Calu3 (cell line): Measurements from ENCODE around the gene RAB11FIP4. TPM values are rescaled to one million over a fixed set of nuclear protein-coding genes. Genes with fewer than 3 reads are reported as not detected.

ENCODE experiments used
- BruUV-seq: library from RNA; stranded (reverse); fragments of 400-500 nt; replicated peaks from 2 replicates; lab custom pipeline; 2021; lab: Mats Ljungman, UMichigan
- CTCF ChIA-PET: fragments of 300-600 bp; sonication (Branson Sonifier 250); formaldehyde crosslinking; loops from one replicate; lab custom pipeline; 2022; ENCODE audit warnings: antibody characterized with exemption; lab: Charles Lee
- DNase-seq: peaks from one replicate; pipeline ENCODE4 v3.0.0; 2022
- H3K27ac Mint-ChIP-seq: one replicate; pipeline ENCODE4 v1.8.0; 2022; ENCODE audit warnings: mixed read lengths; ENCODE audit not compliant: unreplicated experiment
- H3K27me3 Mint-ChIP-seq: one replicate; pipeline ENCODE4 v1.8.0; 2022; ENCODE audit warnings: mixed read lengths; ENCODE audit not compliant: unreplicated experiment
- H3K36me3 Mint-ChIP-seq: one replicate; pipeline ENCODE4 v1.8.0; 2022; ENCODE audit warnings: mild to moderate bottlenecking, moderate library complexity, mixed read lengths; ENCODE audit not compliant: insufficient read depth, unreplicated experiment
- H3K4me1 Mint-ChIP-seq: one replicate; pipeline ENCODE4 v1.8.0; 2022; ENCODE audit warnings: mild to moderate bottlenecking, low read depth, mixed read lengths; ENCODE audit not compliant: unreplicated experiment
- H3K4me3 Mint-ChIP-seq: one replicate; pipeline ENCODE4 v1.8.0; 2022; ENCODE audit warnings: mild to moderate bottlenecking, low read depth, moderate library complexity, mixed read lengths; ENCODE audit not compliant: unreplicated experiment
- H3K9me3 Mint-ChIP-seq: one replicate; pipeline ENCODE4 v1.8.0; 2022; ENCODE audit warnings: low read depth, mixed read lengths; ENCODE audit not compliant: unreplicated experiment
- intact Hi-C: fragments of 100-400 bp; cut with micrococcal nuclease; formaldehyde crosslinking; loops from one replicate; pipeline ENCODE4 v1.10.0; 2022; ENCODE audit not compliant: unreplicated experiment
- total RNA-seq: library from RNA; stranded (reverse); gene quantifications from 2 replicates; pipeline ENCODE4 v1.2.3, GENCODE V29; 2022
- TF ChIP-seq, protein P1 (sequence below): fragments of 200-600 bp; IDR thresholded peaks from one replicate; pipeline ENCODE4 v1.8.0; 2022; ENCODE audit warnings: antibody characterized with exemption; ENCODE audit not compliant: unreplicated experiment

The RAB11FIP4 gene
- total RNA-seq, 1 experiment from 2014 or later: 27.9 TPM

DNA sequence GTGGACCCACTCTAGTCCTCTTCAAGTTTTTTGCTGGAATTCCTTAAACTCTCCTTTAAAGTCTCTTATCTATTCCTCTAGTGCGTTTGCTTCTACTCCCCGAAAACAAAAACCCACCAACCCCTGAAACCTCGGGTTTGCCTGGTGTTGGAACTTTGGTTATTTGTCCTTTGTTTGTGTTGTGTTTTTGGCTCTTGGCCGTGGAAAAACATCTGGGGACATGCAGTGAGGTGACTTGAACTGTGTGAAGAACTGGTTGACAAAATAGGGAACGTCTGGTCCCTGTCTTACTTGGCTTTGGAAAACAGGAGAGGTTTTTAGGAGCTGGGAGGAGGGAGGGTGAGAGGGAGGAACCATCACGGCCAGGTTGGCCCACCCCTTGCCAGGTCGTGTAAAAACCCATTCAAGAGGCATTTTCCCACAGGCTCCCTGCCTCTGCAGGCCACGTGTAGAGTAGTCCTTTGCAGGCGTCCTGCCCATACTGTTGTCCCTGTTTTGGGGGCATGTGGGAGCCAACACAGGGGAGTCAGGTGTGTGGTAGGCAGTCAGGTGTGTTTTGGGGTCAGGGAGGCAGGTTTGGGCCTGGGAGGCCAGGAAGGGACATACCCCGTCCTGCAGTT, 169.3 kb downstream of the RAB11FIP4 start:
- intact Hi-C loops: no loop called here
- peak overlapping the region; percentile 76 for H3K4me3 Mint-ChIP-seq
- H3K4me1 Mint-ChIP-seq: peaks cover 22% of the 10 kb centered on the region
- H3K27ac Mint-ChIP-seq: peak overlapping the region; percentile 79
- DNase-seq: no peak
- H3K9me3 Mint-ChIP-seq: no peaks in the 10 kb centered on the region
- CTCF ChIA-PET: interaction anchor here (1.8 kb wide), 1 partner anchor 21 kb away, joined by 5 read pairs; no protein-coding TSS in a partner anchor
- H3K27me3 Mint-ChIP-seq: no peaks in the 10 kb centered on the region
- TF ChIP-seq, protein P1, sequence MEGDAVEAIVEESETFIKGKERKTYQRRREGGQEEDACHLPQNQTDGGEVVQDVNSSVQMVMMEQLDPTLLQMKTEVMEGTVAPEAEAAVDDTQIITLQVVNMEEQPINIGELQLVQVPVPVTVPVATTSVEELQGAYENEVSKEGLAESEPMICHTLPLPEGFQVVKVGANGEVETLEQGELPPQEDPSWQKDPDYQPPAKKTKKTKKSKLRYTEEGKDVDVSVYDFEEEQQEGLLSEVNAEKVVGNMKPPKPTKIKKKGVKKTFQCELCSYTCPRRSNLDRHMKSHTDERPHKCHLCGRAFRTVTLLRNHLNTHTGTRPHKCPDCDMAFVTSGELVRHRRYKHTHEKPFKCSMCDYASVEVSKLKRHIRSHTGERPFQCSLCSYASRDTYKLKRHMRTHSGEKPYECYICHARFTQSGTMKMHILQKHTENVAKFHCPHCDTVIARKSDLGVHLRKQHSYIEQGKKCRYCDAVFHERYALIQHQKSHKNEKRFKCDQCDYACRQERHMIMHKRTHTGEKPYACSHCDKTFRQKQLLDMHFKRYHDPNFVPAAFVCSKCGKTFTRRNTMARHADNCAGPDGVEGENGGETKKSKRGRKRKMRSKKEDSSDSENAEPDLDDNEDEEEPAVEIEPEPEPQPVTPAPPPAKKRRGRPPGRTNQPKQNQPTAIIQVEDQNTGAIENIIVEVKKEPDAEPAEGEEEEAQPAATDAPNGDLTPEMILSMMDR: no peak
- BruUV-seq: no TSS peak
- H3K36me3 Mint-ChIP-seq: peaks cover 35% of the 10 kb centered on the region

DNA sequence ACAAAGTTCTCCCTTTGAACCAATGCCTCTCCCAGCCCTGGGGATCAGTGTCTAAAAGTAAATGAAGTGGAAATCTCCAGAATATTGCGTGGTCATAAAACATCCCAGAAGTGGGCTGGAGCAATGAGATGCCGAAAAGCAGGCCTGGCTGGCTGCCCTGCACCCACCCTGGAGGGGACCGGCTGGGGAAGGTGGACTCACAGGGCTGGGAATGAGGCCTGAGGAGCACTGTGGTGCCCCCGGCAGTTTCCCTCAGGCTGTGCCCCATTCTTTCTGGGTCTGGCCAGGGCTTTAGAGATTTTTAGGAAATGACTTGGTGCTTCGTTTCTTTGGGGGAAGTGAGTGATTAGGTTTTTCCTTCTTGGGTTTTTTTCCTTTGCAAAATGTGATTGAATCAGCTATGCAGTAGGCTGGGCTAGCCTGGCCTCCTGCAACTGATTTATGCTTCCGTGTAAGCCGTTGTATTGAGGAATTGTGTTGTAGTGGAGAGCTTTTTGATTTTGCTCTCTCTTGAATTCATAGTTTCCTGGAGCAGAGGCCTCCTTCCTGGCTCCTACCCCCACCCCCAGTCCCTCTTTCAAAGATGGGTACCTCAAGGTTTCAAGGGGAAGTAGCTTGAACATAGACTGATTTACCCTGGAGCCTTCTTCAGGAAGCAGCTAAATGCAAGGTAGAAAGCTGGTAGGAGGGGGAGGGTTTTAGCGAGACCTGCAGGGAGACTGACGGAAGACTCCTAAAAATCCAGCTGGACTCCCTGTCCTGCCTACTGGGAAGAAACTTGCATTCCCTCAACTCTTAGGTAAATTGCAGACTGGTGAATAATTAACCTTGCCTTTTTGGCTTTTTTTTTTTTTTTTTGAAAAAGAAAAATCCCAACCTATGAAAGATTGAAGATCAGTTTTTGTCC, 170.2 kb downstream of the RAB11FIP4 start:
- Mint-ChIP-seq H3K27me3 (no peaks in the 10 kb centered on the region), H3K27ac (peak overlapping the region; percentile 79), H3K36me3 (peaks cover 35% of the 10 kb centered on the region), H3K4me3 (peak overlapping the region; percentile 76), H3K4me1 (peaks cover 22% of the 10 kb centered on the region), H3K9me3 (no peaks in the 10 kb centered on the region)
- no peak for DNase-seq
- CTCF ChIA-PET: interaction anchor here (0.5 to 1.8 kb wide), 2 partner anchors 20 to 180 kb away, joined by 4 to 5 read pairs; no protein-coding TSS in a partner anchor
- TF ChIP-seq, protein P1: no peak
- intact Hi-C loops: no loop called here
- no TSS peak for BruUV-seq

DNA sequence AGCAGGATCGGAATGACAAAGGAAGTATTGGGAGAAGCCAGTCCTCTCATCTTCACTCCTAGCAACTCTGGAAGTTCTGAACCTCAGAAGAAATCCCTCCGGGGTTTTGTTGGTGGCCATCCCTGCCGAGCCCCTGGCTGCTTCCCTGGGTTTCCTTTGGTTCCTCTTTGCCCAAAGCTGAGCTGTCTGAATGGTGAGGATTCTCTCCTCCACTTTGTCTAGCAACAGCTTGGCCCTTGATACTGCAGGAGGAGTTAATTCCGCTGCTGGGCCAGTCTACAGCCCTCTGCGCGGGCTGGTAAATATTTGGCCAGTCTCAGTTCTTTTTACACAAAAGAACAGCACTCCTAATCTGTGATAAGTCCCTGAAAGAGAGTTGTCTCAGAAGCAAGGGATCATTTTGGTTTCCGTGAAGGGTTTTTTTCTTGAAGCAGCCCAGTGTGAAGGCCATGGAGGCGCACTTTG, 170.9 kb downstream of the RAB11FIP4 start:
- Mint-ChIP-seq H3K4me1 (peaks cover 22% of the 10 kb centered on the region), H3K9me3 (no peaks in the 10 kb centered on the region), H3K27me3 (no peaks in the 10 kb centered on the region), H3K27ac (no peak overlapping the region), H3K36me3 (peaks cover 35% of the 10 kb centered on the region), H3K4me3 (no peak overlapping the region)
- BruUV-seq: no TSS peak
- DNase-seq: no peak
- intact Hi-C loops: no loop called here
- CTCF ChIA-PET: interaction anchor here (0.5 to 1.8 kb wide), 2 partner anchors 19 to 179 kb away, joined by 4 to 5 read pairs; no protein-coding TSS in a partner anchor
- TF ChIP-seq, protein P1: no peak

DNA sequence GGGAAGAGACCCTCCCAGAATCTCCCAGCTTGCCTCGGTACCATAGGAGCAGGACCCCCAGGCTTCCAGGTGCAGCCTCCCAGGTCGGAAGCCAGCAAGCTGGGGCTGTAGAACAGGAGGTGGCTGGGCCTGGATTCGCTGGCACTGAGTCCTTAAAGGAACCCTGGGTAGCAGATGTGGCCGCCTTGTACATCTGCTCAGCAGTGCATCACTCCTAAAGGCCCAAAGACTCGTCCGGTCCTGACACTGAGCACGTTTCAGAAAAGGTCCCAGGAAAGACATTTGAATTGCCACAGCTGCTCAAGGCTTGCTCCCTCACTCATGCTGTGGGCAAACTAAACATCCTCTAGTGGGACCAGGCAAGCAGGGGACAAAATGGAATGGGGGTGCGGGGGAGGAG, 172.8 kb downstream of the RAB11FIP4 start:
- no TSS peak for BruUV-seq
- DNase-seq: no peak
- Mint-ChIP-seq H3K27ac (no peak overlapping the region), H3K36me3 (peaks cover 30% of the 10 kb centered on the region), H3K9me3 (no peaks in the 10 kb centered on the region), H3K4me1 (peaks cover 22% of the 10 kb centered on the region), H3K4me3 (no peak overlapping the region), H3K27me3 (no peaks in the 10 kb centered on the region)
- intact Hi-C loops: no loop called here
- CTCF ChIA-PET: no interaction called here
- TF ChIP-seq, protein P1: no peak
